Peyer's patch (tissue), 4 donors: ENCODE results near the gene TSPO2.

Experiments
- CTCF ChIP-seq, 6 experiments: fragments of 450-650 bp in 4 of 6; fragments of 200-600 bp in 2 of 6; sonication (generic) in 1 of 6; IDR thresholded peaks; one replicate each; pipeline ENCODE4 v1.5.1; 2017 to 2019; ENCODE audit warnings: antibody characterized with exemption in 6 of 6, mild to moderate bottlenecking in 3 of 6, moderate library complexity in 1 of 6
- POLR2A ChIP-seq, 2 donors: fragments of 450-650 bp; IDR thresholded peaks; one replicate each; pipeline ENCODE4 v1.5.1; 2017; ENCODE audit warnings: antibody characterized with exemption in 2 of 2, mild to moderate bottlenecking in 2 of 2, moderate library complexity in 2 of 2

GRCh38 chr6:41040940-41041536 is 1.2 kb upstream of the TSPO2 start:
- no peak for TF ChIP-seq CTCF (IDR thresholded peaks at IDR 0.05)
- peak in 1 of 2 donors; percentile 2 for TF ChIP-seq POLR2A (IDR thresholded peaks at IDR 0.05)
